Measurements from ENCODE around the gene PIGS.

- no peak for TF ChIP-seq RAD21 (IDR thresholded peaks at IDR 0.05; ENCODE audit: low read length)
- no peak for TF ChIP-seq CTCF (IDR thresholded peaks at IDR 0.05)
- TF ChIP-seq RCOR1 (IDR thresholded peaks at IDR 0.05; ENCODE audit: low read length) = no peak
- TF ChIP-seq FOXM1 (IDR thresholded peaks at IDR 0.05; ENCODE audit: low read depth) = no peak
- TF ChIP-seq ZBTB33 (IDR thresholded peaks at IDR 0.05; ENCODE audit: borderline replicate concordance, low read depth) = no peak
- TF ChIP-seq SMC3 (IDR thresholded peaks at IDR 0.05; ENCODE audit: low read depth, low read length) = no peak
- no peak for TF ChIP-seq MAX (IDR thresholded peaks at IDR 0.05; ENCODE audit: low read depth)
- no peak for TF ChIP-seq JUND (IDR thresholded peaks at IDR 0.05)
- no peak for TF ChIP-seq EP300 (IDR thresholded peaks at IDR 0.05; ENCODE audit: borderline replicate concordance in 1 of 2, low read depth in 1 of 2, low read length in 1 of 2)
- no peak for TF ChIP-seq FOXJ3 (CRISPR knock-in tag; IDR thresholded peaks at IDR 0.05)
- TF ChIP-seq RFX5 (IDR thresholded peaks at IDR 0.05; ENCODE audit: low read length) = no peak
- TF ChIP-seq NFIC (IDR thresholded peaks at IDR 0.05; ENCODE audit: borderline replicate concordance) = no peak
These were observed 22.8 kb downstream of the PIGS start for GRCh38 chr17:28548417-28549130.

All from SK-N-SH (cell line).